HEK293 (cell line): ENCODE measurements around the gene HLX.

ENCODE experiments used
- CTCF ChIA-PET: fragments of 350-600 bp; formaldehyde crosslinking; extraction: SDS; loops from one replicate; lab custom pipeline; 2021; ENCODE audit warnings: antibody characterized with exemption; lab: Yijun Ruan, JAX
- POLR2A ChIA-PET: fragments of 300-600 bp; formaldehyde crosslinking; extraction: SDS; loops from one replicate; lab custom pipeline; 2020; ENCODE audit warnings: antibody characterized with exemption, inconsistent platforms; lab: Yijun Ruan, JAX
- H3K27ac ChIP-seq: fragments of 200-500 bp; sonication (Bioruptor generic); 2 replicates; pipeline ENCODE4 v1.5.1; 2014; ENCODE audit warnings: low read depth, low read length, control low read depth, inconsistent platforms; ENCODE audit errors: extremely low read depth
- H3K36me3 ChIP-seq, 2 experiments: fragments of 200-500 bp in 1 of 2; sonication (Bioruptor generic) in 1 of 2; 1 replicate in 1 of 2; 2 replicates in 1 of 2; pipeline ENCODE4 v1.5.1; 2014 to 2017; ENCODE audit warnings: inconsistent platforms in 2 of 2, low read length in 2 of 2; ENCODE audit not compliant: control insufficient read depth in 2 of 2, insufficient read depth in 1 of 2
- H3K4me1 ChIP-seq: fragments of 200-500 bp; sonication (Bioruptor generic); 2 replicates; pipeline ENCODE4 v1.5.1; 2014; ENCODE audit warnings: mild to moderate bottlenecking, low read length, inconsistent platforms; ENCODE audit not compliant: control insufficient read depth, insufficient read depth
- H3K4me3 ChIP-seq: 2 replicates; pipeline ENCODE4 v1.5.1; 2011; ENCODE audit warnings: low read depth, mild to moderate bottlenecking, control low read depth, low read length, moderate library complexity
- H3K9me3 ChIP-seq: fragments of 200-500 bp; sonication (Bioruptor generic); 2 replicates; pipeline ENCODE4 v1.5.1; 2014; ENCODE audit warnings: low read depth, low read length, inconsistent platforms; ENCODE audit not compliant: control insufficient read depth, insufficient read depth
- YY1 ChIP-seq: fragments of 450-650 bp; formaldehyde crosslinking; IDR thresholded peaks from 2 replicates; pipeline ENCODE4 v1.5.1; 2018; ENCODE audit warnings: missing biosample characterization, missing genetic modification characterization
- ZBTB20 ChIP-seq: fragments of 450-650 bp; formaldehyde crosslinking; IDR thresholded peaks from 2 replicates; pipeline ENCODE4 v1.5.1; 2016; ENCODE audit warnings: missing biosample characterization, missing genetic modification characterization
- ZIC2 ChIP-seq: fragments of 450-650 bp; formaldehyde crosslinking; IDR thresholded peaks from 2 replicates; pipeline ENCODE4 v1.5.1; 2016; ENCODE audit warnings: missing biosample characterization, missing genetic modification characterization
- ZNF132 ChIP-seq: fragments of 450-650 bp; formaldehyde crosslinking; IDR thresholded peaks from 2 replicates; pipeline ENCODE4 v1.5.1; 2017; ENCODE audit warnings: missing biosample characterization, missing genetic modification characterization, borderline replicate concordance
- ZNF133 ChIP-seq: fragments of 450-650 bp; formaldehyde crosslinking; IDR thresholded peaks from 2 replicates; pipeline ENCODE4 v1.5.1; 2016; ENCODE audit warnings: missing biosample characterization, missing genetic modification characterization
- ZNF394 ChIP-seq: fragments of 450-650 bp; formaldehyde crosslinking; IDR thresholded peaks from 2 replicates; pipeline ENCODE4 v1.5.1; 2016; ENCODE audit warnings: missing biosample characterization, missing genetic modification characterization, mild to moderate bottlenecking, moderate library complexity, borderline replicate concordance
- ZNF521 ChIP-seq: fragments of 450-650 bp; formaldehyde crosslinking; IDR thresholded peaks from 2 replicates; pipeline ENCODE4 v1.5.1; 2017; ENCODE audit warnings: missing biosample characterization, mild to moderate bottlenecking, missing genetic modification characterization
- ZNF529 ChIP-seq: fragments of 450-650 bp; formaldehyde crosslinking; IDR thresholded peaks from 2 replicates; pipeline ENCODE4 v1.5.1; 2017; ENCODE audit warnings: missing genetic modification characterization, missing biosample characterization; ENCODE audit not compliant: insufficient replicate concordance
- ZNF571 ChIP-seq: fragments of 450-650 bp; formaldehyde crosslinking; IDR thresholded peaks from 2 replicates; pipeline ENCODE4 v1.5.0; 2017; ENCODE audit warnings: missing biosample characterization, missing genetic modification characterization
- ZNF596 ChIP-seq: fragments of 450-650 bp; IDR thresholded peaks from 2 replicates; pipeline ENCODE4 v1.5.0; 2018; ENCODE audit warnings: missing biosample characterization, mild to moderate bottlenecking, missing genetic modification characterization, moderate library complexity
- ZNF623 ChIP-seq: fragments of 450-650 bp; formaldehyde crosslinking; IDR thresholded peaks from 2 replicates; pipeline ENCODE4 v1.5.1; 2016; ENCODE audit warnings: missing biosample characterization, missing genetic modification characterization
- ZNF791 ChIP-seq: fragments of 450-650 bp; formaldehyde crosslinking; IDR thresholded peaks from 2 replicates; pipeline ENCODE4 v1.5.1; 2016; ENCODE audit warnings: missing biosample characterization, missing genetic modification characterization
- ZNF792 ChIP-seq: fragments of 450-650 bp; formaldehyde crosslinking; IDR thresholded peaks from 2 replicates; pipeline ENCODE4 v1.5.1; 2016; ENCODE audit warnings: missing biosample characterization, missing genetic modification characterization
- ZSCAN16 ChIP-seq: fragments of 450-650 bp; formaldehyde crosslinking; IDR thresholded peaks from 2 replicates; pipeline ENCODE4 v1.5.1; 2016; ENCODE audit warnings: missing biosample characterization, missing genetic modification characterization
- TF ChIP-seq, protein P1 (sequence below): fragments of 450-650 bp; formaldehyde crosslinking; IDR thresholded peaks from 2 replicates; pipeline ENCODE4 v1.5.1; 2016; ENCODE audit warnings: missing biosample characterization, missing genetic modification characterization
- TF ChIP-seq, protein P2 (sequence below): fragments of 450-650 bp; formaldehyde crosslinking; IDR thresholded peaks from 2 replicates; pipeline ENCODE4 v1.5.1; 2016; ENCODE audit warnings: missing biosample characterization, missing genetic modification characterization
- TF ChIP-seq, protein P3 (sequence below): fragments of 450-650 bp; formaldehyde crosslinking; IDR thresholded peaks from 2 replicates; pipeline ENCODE4 v1.5.1; 2016; ENCODE audit warnings: missing biosample characterization, missing genetic modification characterization
- TF ChIP-seq, protein P4 (sequence below): fragments of 450-650 bp; formaldehyde crosslinking; IDR thresholded peaks from 2 replicates; pipeline ENCODE4 v1.5.1; 2016; ENCODE audit warnings: missing biosample characterization, missing genetic modification characterization
- TF ChIP-seq, protein P5 (sequence below): fragments of 450-650 bp; formaldehyde crosslinking; IDR thresholded peaks from 2 replicates; pipeline ENCODE4 v1.5.1; 2016; ENCODE audit warnings: missing biosample characterization, missing genetic modification characterization
- TF ChIP-seq, protein P6 (sequence below): fragments of 450-650 bp; formaldehyde crosslinking; IDR thresholded peaks from 2 replicates; pipeline ENCODE4 v1.5.1; 2016; ENCODE audit warnings: missing biosample characterization, missing genetic modification characterization

Gene HLX

DNA sequence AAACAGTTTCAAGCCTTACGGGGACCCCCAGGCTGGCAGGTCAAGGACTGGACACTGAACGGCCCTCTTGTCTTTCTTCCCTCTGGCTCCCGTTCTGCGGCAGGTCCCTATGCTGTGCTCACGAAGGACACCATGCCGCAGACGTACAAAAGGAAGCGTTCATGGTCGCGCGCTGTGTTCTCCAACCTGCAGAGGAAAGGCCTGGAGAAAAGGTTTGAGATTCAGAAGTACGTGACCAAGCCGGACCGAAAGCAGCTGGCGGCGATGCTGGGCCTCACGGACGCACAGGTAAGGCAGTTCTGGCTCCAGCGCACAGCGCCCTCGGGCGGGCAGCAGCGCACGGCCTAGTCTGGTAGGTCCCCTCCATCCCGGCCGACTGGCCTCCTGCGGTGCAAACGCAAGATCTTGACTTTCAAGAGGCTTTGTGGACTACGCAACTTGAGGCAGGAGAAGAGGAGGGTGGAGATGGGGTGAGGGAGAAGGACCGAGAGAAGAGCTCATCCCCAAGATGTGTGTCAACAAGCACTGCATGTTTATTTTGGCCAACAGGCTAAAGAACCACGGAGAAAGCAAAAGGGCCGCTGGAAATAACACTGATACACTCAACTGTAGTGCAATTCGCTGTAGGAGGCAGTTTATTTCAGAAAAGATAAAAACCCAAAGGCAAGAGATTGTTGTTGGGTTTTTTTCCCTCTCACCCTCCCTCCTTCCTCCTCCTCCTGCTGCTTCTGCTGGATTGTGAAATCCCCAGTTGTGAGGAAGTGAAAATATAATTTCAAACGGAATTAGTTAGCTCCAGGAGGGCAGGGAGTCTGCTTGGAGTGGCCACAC, 3.0 kb downstream of the HLX start:
- Histone ChIP-seq H3K4me3 (no peak overlapping the region), H3K36me3 (peaks cover 0 to 50% of the 10 kb centered on the region in 2 experiments; a peak in 1 of 3 replicates), H3K27ac (no peak overlapping the region), H3K4me1 (peaks cover 3% of the 10 kb centered on the region; the same call in 1 of the 2 replicates), H3K9me3 (no peaks in the 10 kb centered on the region)
- ChIA-PET POLR2A (no interaction called here), CTCF (interaction anchor here (0.6 to 1.0 kb wide), 2 partner anchors 10 to 78 kb away, joined by 3 to 4 read pairs; no protein-coding TSS in a partner anchor)
- TF ChIP-seq, protein P1, sequence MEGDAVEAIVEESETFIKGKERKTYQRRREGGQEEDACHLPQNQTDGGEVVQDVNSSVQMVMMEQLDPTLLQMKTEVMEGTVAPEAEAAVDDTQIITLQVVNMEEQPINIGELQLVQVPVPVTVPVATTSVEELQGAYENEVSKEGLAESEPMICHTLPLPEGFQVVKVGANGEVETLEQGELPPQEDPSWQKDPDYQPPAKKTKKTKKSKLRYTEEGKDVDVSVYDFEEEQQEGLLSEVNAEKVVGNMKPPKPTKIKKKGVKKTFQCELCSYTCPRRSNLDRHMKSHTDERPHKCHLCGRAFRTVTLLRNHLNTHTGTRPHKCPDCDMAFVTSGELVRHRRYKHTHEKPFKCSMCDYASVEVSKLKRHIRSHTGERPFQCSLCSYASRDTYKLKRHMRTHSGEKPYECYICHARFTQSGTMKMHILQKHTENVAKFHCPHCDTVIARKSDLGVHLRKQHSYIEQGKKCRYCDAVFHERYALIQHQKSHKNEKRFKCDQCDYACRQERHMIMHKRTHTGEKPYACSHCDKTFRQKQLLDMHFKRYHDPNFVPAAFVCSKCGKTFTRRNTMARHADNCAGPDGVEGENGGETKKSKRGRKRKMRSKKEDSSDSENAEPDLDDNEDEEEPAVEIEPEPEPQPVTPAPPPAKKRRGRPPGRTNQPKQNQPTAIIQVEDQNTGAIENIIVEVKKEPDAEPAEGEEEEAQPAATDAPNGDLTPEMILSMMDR (tag by site-specific recombination) = no peak
- TF ChIP-seq ZIC2 (tag by site-specific recombination) (0 out of 2 replicates have a peak, but pooled peaks have one; percentile 27), ZNF529 (tag by site-specific recombination) (no peak), ZBTB20 (no peak)

DNA sequence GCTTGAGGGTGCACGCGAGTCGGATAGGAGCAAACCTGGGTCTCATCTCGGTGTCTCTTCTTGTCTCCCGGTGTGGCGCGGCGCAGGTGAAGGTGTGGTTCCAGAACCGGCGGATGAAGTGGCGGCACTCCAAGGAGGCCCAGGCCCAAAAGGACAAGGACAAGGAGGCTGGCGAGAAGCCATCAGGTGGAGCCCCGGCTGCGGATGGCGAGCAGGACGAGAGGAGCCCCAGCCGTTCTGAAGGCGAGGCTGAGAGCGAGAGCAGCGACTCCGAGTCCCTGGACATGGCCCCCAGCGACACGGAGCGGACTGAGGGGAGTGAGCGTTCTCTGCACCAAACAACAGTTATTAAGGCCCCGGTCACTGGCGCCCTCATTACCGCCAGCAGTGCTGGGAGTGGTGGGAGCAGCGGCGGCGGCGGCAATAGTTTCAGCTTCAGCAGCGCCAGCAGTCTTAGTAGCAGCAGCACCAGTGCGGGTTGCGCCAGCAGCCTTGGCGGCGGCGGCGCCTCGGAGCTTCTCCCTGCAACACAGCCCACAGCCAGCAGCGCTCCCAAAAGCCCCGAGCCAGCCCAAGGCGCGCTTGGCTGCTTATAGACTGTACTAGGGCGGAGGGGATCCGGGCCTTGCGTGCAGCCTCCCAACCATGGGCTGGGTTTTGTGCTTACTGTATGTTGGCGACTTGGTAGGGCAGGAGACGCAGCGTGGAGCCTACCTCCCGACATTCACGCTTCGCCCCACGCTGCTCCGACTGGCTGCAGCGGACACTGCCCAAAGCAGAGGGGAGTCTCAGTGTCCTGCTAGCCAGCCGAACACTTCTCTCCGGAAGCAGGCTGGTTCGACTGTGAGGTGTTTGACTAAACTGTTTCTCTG, 5.1 kb downstream of the HLX start:
- no peaks in the 10 kb centered on the region for H3K4me1 ChIP-seq
- ChIA-PET CTCF (no interaction called here), POLR2A (no interaction called here)

More for the DNA sequence above, 5.1 kb downstream of the HLX start:
- no peak for TF ChIP-seq ZNF791 (tag by site-specific recombination)
- no peak for TF ChIP-seq ZSCAN16 (tag by site-specific recombination)
- TF ChIP-seq, protein P2, sequence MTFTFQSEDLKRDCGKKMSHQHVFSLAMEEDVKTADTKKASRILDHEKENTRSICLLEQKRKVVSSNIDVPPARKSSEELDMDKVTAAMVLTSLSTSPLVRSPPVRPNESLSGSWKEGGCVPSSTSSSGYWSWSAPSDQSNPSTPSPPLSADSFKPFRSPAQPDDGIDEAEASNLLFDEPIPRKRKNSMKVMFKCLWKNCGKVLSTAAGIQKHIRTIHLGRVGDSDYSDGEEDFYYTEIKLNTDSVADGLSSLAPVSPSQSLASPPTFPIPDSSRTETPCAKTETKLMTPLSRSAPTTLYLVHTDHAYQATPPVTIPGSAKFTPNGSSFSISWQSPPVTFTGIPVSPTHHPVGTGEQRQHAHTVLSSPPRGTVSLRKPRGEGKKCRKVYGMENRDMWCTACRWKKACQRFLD (tag by site-specific recombination) = no peak
- TF ChIP-seq ZNF596 (tag by site-specific recombination) = no peak
- TF ChIP-seq ZIC2 (tag by site-specific recombination) = no peak
- TF ChIP-seq ZNF132 (tag by site-specific recombination) = no peak
- TF ChIP-seq ZNF571 (tag by site-specific recombination) = no peak
- no peak for TF ChIP-seq ZNF792 (tag by site-specific recombination)
- no peak for TF ChIP-seq ZNF623 (tag by site-specific recombination)
- TF ChIP-seq, protein P3, sequence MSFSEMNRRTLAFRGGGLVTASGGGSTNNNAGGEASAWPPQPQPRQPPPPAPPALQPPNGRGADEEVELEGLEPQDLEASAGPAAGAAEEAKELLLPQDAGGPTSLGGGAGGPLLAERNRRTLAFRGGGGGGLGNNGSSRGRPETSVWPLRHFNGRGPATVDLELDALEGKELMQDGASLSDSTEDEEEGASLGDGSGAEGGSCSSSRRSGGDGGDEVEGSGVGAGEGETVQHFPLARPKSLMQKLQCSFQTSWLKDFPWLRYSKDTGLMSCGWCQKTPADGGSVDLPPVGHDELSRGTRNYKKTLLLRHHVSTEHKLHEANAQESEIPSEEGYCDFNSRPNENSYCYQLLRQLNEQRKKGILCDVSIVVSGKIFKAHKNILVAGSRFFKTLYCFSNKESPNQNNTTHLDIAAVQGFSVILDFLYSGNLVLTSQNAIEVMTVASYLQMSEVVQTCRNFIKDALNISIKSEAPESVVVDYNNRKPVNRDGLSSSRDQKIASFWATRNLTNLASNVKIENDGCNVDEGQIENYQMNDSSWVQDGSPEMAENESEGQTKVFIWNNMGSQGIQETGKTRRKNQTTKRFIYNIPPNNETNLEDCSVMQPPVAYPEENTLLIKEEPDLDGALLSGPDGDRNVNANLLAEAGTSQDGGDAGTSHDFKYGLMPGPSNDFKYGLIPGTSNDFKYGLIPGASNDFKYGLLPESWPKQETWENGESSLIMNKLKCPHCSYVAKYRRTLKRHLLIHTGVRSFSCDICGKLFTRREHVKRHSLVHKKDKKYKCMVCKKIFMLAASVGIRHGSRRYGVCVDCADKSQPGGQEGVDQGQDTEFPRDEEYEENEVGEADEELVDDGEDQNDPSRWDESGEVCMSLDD = no peak
- TF ChIP-seq, protein P4, sequence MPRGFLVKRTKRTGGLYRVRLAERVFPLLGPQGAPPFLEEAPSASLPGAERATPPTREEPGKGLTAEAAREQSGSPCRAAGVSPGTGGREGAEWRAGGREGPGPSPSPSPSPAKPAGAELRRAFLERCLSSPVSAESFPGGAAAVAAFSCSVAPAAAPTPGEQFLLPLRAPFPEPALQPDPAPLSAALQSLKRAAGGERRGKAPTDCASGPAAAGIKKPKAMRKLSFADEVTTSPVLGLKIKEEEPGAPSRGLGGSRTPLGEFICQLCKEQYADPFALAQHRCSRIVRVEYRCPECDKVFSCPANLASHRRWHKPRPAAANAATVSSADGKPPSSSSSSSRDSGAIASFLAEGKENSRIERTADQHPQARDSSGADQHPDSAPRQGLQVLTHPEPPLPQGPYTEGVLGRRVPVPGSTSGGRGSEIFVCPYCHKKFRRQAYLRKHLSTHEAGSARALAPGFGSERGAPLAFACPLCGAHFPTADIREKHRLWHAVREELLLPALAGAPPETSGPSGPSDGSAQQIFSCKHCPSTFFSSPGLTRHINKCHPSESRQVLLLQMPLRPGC (tag by site-specific recombination) = no peak
- no peak for TF ChIP-seq ZNF394 (tag by site-specific recombination)
- no peak for TF ChIP-seq ZNF133 (tag by site-specific recombination)
- no peak for TF ChIP-seq ZNF521 (tag by site-specific recombination)
- TF ChIP-seq YY1 (tag by site-specific recombination) = no peak
- TF ChIP-seq, protein P5, sequence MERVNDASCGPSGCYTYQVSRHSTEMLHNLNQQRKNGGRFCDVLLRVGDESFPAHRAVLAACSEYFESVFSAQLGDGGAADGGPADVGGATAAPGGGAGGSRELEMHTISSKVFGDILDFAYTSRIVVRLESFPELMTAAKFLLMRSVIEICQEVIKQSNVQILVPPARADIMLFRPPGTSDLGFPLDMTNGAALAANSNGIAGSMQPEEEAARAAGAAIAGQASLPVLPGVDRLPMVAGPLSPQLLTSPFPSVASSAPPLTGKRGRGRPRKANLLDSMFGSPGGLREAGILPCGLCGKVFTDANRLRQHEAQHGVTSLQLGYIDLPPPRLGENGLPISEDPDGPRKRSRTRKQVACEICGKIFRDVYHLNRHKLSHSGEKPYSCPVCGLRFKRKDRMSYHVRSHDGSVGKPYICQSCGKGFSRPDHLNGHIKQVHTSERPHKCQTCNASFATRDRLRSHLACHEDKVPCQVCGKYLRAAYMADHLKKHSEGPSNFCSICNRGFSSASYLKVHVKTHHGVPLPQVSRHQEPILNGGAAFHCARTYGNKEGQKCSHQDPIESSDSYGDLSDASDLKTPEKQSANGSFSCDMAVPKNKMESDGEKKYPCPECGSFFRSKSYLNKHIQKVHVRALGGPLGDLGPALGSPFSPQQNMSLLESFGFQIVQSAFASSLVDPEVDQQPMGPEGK = no peak
- TF ChIP-seq, protein P6, sequence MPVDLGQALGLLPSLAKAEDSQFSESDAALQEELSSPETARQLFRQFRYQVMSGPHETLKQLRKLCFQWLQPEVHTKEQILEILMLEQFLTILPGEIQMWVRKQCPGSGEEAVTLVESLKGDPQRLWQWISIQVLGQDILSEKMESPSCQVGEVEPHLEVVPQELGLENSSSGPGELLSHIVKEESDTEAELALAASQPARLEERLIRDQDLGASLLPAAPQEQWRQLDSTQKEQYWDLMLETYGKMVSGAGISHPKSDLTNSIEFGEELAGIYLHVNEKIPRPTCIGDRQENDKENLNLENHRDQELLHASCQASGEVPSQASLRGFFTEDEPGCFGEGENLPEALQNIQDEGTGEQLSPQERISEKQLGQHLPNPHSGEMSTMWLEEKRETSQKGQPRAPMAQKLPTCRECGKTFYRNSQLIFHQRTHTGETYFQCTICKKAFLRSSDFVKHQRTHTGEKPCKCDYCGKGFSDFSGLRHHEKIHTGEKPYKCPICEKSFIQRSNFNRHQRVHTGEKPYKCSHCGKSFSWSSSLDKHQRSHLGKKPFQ (tag by site-specific recombination) = no peak
- no peak for TF ChIP-seq ZNF529 (tag by site-specific recombination)
- H3K9me3 ChIP-seq = no peaks in the 10 kb centered on the region
- H3K36me3 ChIP-seq = peaks cover 0 to 50% of the 10 kb centered on the region in 2 experiments; a peak in 1 of 3 replicates
- no peak overlapping the region for H3K4me3 ChIP-seq
- no peak overlapping the region for H3K27ac ChIP-seq
